ENCODE measurements around the gene RCOR3.

RCOR3 gene

GRCh38 chr1:211341999-211342398 lies 82.8 kb downstream of the RCOR3 start:
- peaks cover 19% of the 10 kb centered on the region; the same call in 1 of the 2 replicates for H3K79me2 ChIP-seq (ENCODE audit: insufficient read depth, low read length)
- H3K9ac ChIP-seq (ENCODE audit: low read length): no peak overlapping the region
- no peaks in the 10 kb centered on the region for H3K36me3 ChIP-seq (ENCODE audit: low read length)
- H3K9me3 ChIP-seq (ENCODE audit: insufficient read depth, low read length): no peaks in the 10 kb centered on the region
- no peaks in the 10 kb centered on the region for H3K27me3 ChIP-seq (ENCODE audit: low read length)
- H2AFZ ChIP-seq (ENCODE audit: low read depth, low read length, severe bottlenecking): no peak overlapping the region
- no peak for TF ChIP-seq EZH2phosphoT487 (conservative IDR thresholded peaks at IDR 0.05; ENCODE audit: low read length)
- TF ChIP-seq CTCF (IDR thresholded peaks at IDR 0.05; ENCODE audit: insufficient read depth, low read length, poor library complexity, severe bottlenecking): no peak
- H3F3A ChIP-seq (ENCODE audit: insufficient read depth): no peaks in the 10 kb centered on the region
- no peaks in the 10 kb centered on the region for H3K9me2 ChIP-seq (replicated peaks; ENCODE audit: insufficient read depth, low read length)
- H3K27ac ChIP-seq (ENCODE audit: low read depth, low read length): no peak overlapping the region
- H3K4me2 ChIP-seq (ENCODE audit: low read depth, low read length, poor library complexity, severe bottlenecking): no peak overlapping the region
- H4K20me1 ChIP-seq (ENCODE audit: low read depth, low read length): no peaks in the 10 kb centered on the region
- no peak overlapping the region for H3K4me3 ChIP-seq (ENCODE audit: insufficient read depth, low read length, poor library complexity, severe bottlenecking)

GRCh38 chr1:211343607-211344006 lies 84.4 kb downstream of the RCOR3 start:
- H4K20me1 ChIP-seq (ENCODE audit: low read depth, low read length): no peaks in the 10 kb centered on the region
- no peak overlapping the region for H3K4me2 ChIP-seq (ENCODE audit: low read depth, low read length, poor library complexity, severe bottlenecking)
- no peaks in the 10 kb centered on the region for H3K36me3 ChIP-seq (ENCODE audit: low read length)
- no peak overlapping the region for H3K9ac ChIP-seq (ENCODE audit: low read length)
- H3K9me2 ChIP-seq (replicated peaks; ENCODE audit: insufficient read depth, low read length): no peaks in the 10 kb centered on the region
- no peaks in the 10 kb centered on the region for H3K27me3 ChIP-seq (ENCODE audit: low read length)
- H3K9me3 ChIP-seq (ENCODE audit: insufficient read depth, low read length): no peaks in the 10 kb centered on the region
- H2AFZ ChIP-seq (ENCODE audit: low read depth, low read length, severe bottlenecking): no peak overlapping the region
- no peak for TF ChIP-seq CTCF (IDR thresholded peaks at IDR 0.05; ENCODE audit: insufficient read depth, low read length, poor library complexity, severe bottlenecking)
- TF ChIP-seq EZH2phosphoT487 (conservative IDR thresholded peaks at IDR 0.05; ENCODE audit: low read length): no peak
- peaks cover 11% of the 10 kb centered on the region; the same call in 1 of the 2 replicates for H3K79me2 ChIP-seq (ENCODE audit: insufficient read depth, low read length)
- H3K27ac ChIP-seq (ENCODE audit: low read depth, low read length): no peak overlapping the region
- H3K4me3 ChIP-seq (ENCODE audit: insufficient read depth, low read length, poor library complexity, severe bottlenecking): no peak overlapping the region
- H3F3A ChIP-seq (ENCODE audit: insufficient read depth): no peaks in the 10 kb centered on the region

- H3K4me2 ChIP-seq (ENCODE audit: low read depth, low read length, poor library complexity, severe bottlenecking): no peak overlapping the region
- no peaks in the 10 kb centered on the region for H3K9me2 ChIP-seq (replicated peaks; ENCODE audit: insufficient read depth, low read length)
- TF ChIP-seq CTCF (IDR thresholded peaks at IDR 0.05; ENCODE audit: insufficient read depth, low read length, poor library complexity, severe bottlenecking): no peak
- TF ChIP-seq EZH2phosphoT487 (conservative IDR thresholded peaks at IDR 0.05; ENCODE audit: low read length): no peak
- no peak overlapping the region for H2AFZ ChIP-seq (ENCODE audit: low read depth, low read length, severe bottlenecking)
- H3F3A ChIP-seq (ENCODE audit: insufficient read depth): no peaks in the 10 kb centered on the region
- no peaks in the 10 kb centered on the region for H4K20me1 ChIP-seq (ENCODE audit: low read depth, low read length)
- H3K9ac ChIP-seq (ENCODE audit: low read length): no peak overlapping the region
- no peak overlapping the region for H3K27ac ChIP-seq (ENCODE audit: low read depth, low read length)
- no peaks in the 10 kb centered on the region for H3K9me3 ChIP-seq (ENCODE audit: insufficient read depth, low read length)
- H3K36me3 ChIP-seq (ENCODE audit: low read length): no peaks in the 10 kb centered on the region
- H3K27me3 ChIP-seq (ENCODE audit: low read length): no peaks in the 10 kb centered on the region
- H3K4me3 ChIP-seq (ENCODE audit: insufficient read depth, low read length, poor library complexity, severe bottlenecking): no peak overlapping the region
- H3K79me2 ChIP-seq (ENCODE audit: insufficient read depth, low read length): peaks cover 8% of the 10 kb centered on the region; the same call in 1 of the 2 replicates
These were observed 85.0 kb downstream of the RCOR3 start for GRCh38 chr1:211344152-211344618.

All from SU-DHL-6 (cell line).